Measurements from ENCODE around the gene ASB6. TPM values are rescaled to one million over a fixed set of nuclear protein-coding genes. Genes with fewer than 3 reads are reported as not detected.

Gene ASB6
- total and polyA plus RNA-seq, 2 of the 13 experiments (the other 11 are each of a cell fraction or from before 2014, with no cell fraction given): 8.2 to 8.4 TPM

GRCh38 chr9:129641750-129642585 lies at the start of gene ASB6 (continued):
- TF ChIP-seq HNF1A (IDR thresholded peaks at IDR 0.05; ENCODE audit: low read depth): no peak
- TF ChIP-seq HNF1A (CRISPR knock-in tag; IDR thresholded peaks at IDR 0.05; ENCODE audit: borderline replicate concordance): peak; percentile 74; the same call in 1 of the 2 replicates
- no peak for TF ChIP-seq MED13 (CRISPR knock-in tag; IDR thresholded peaks at IDR 0.05)
- TF ChIP-seq ZNF232 (CRISPR knock-in tag; IDR thresholded peaks at IDR 0.05; ENCODE audit: borderline replicate concordance): peak; percentile 71; the same call in 1 of the 2 replicates
- peak; percentile 58 for TF ChIP-seq ZNF263 (CRISPR knock-in tag; IDR thresholded peaks at IDR 0.05)
- TF ChIP-seq ZSCAN9 (CRISPR knock-in tag; IDR thresholded peaks at IDR 0.05; ENCODE audit: borderline replicate concordance): 0 out of 2 replicates have a peak, but pooled peaks have one; percentile 48
- TF ChIP-seq JUNB (CRISPR knock-in tag; IDR thresholded peaks at IDR 0.05; ENCODE audit: borderline replicate concordance): no peak
- TF ChIP-seq ZBTB44 (CRISPR knock-in tag; IDR thresholded peaks at IDR 0.05): peak; percentile 19; the same call in 1 of the 2 replicates
- peak; percentile 76; the same call in 1 of the 2 replicates for TF ChIP-seq BRD4 (CRISPR knock-in tag; IDR thresholded peaks at IDR 0.05)
- no peak for TF ChIP-seq ZNF260 (CRISPR knock-in tag; IDR thresholded peaks at IDR 0.05; ENCODE audit: borderline replicate concordance, low read depth)
- peak; percentile 74 for TF ChIP-seq CSRNP1 (CRISPR knock-in tag; IDR thresholded peaks at IDR 0.05)
- peak; percentile 96 for TF ChIP-seq THAP11 (CRISPR knock-in tag; IDR thresholded peaks at IDR 0.05)
- TF ChIP-seq FOXC1 (CRISPR knock-in tag; IDR thresholded peaks at IDR 0.05; ENCODE audit: borderline replicate concordance): peak; percentile 23; the same call in 1 of the 2 replicates
- peak; percentile 94 for TF ChIP-seq ARID4A (CRISPR knock-in tag; IDR thresholded peaks at IDR 0.05; ENCODE audit: borderline replicate concordance)
- peak; percentile 90 for TF ChIP-seq ZBTB38 (CRISPR knock-in tag; IDR thresholded peaks at IDR 0.05)
- TF ChIP-seq KAT8 (CRISPR knock-in tag; IDR thresholded peaks at IDR 0.05): peak; percentile 96
- no peak for TF ChIP-seq TBP (CRISPR knock-in tag; IDR thresholded peaks at IDR 0.05)
